K562 (cell line): Measurements from ENCODE around the gene TGFBR3L. TPM values are rescaled to one million over a fixed set of nuclear protein-coding genes. Genes with fewer than 3 reads are reported as not detected.

Experiments used
- ARNT ChIP-seq, 2 experiments: fragments of 450-650 bp; IDR thresholded peaks; 2 replicates each; pipeline ENCODE4 v1.6.1; 2016; ENCODE audit warnings: mild to moderate bottlenecking in 1 of 2
- DLX4 ChIP-seq: fragments of 250-450 bp; sonication (Bioruptor Pico); IDR thresholded peaks from 2 replicates; pipeline ENCODE4 v1.6.1; 2021; ENCODE audit warnings: mild to moderate bottlenecking
- DNMT1 ChIP-seq: fragments of 450-650 bp; IDR thresholded peaks from 2 replicates; pipeline ENCODE4 v1.6.1; 2016; ENCODE audit warnings: antibody characterized with exemption, mild to moderate bottlenecking
- E2F6 ChIP-seq, 2 experiments: IDR thresholded peaks; 2 replicates each; pipeline ENCODE4 v1.6.1; 2011; ENCODE audit warnings: borderline replicate concordance in 1 of 2, control low read depth in 1 of 2, low read depth in 1 of 2, low read length in 1 of 2, mild to moderate bottlenecking in 1 of 2, mixed read lengths in 1 of 2, moderate library complexity in 1 of 2; ENCODE audit not compliant: insufficient read depth in 1 of 2, insufficient read length in 1 of 2, poor library complexity in 1 of 2, severe bottlenecking in 1 of 2; ENCODE audit errors: extremely low read depth in 1 of 2
- HBP1 ChIP-seq: fragments of 450-650 bp; formaldehyde crosslinking; IDR thresholded peaks from 2 replicates; pipeline ENCODE4 v1.4.0; 2022; ENCODE audit warnings: missing genetic modification characterization
- HMGN3 ChIP-seq: IDR thresholded peaks from 2 replicates; pipeline ENCODE4 v1.6.1; 2011; ENCODE audit warnings: borderline replicate concordance, low read depth, mild to moderate bottlenecking, mixed read lengths, low read length; ENCODE audit not compliant: insufficient read length; ENCODE audit errors: extremely low read depth
- KDM5B ChIP-seq: fragments of 200-600 bp; sonication (generic); IDR thresholded peaks from 2 replicates; pipeline ENCODE4 v1.6.1; 2012; ENCODE audit warnings: low read depth, mild to moderate bottlenecking, moderate library complexity, low read length, control low read depth, inconsistent platforms; ENCODE audit not compliant: insufficient replicate concordance
- MNT ChIP-seq, 2 experiments: fragments of 450-650 bp; conservative IDR thresholded peaks; 2 replicates each; pipeline ENCODE4 v1.6.1; 2017; ENCODE audit warnings: mild to moderate bottlenecking in 2 of 2, moderate library complexity in 2 of 2
- MTA1 ChIP-seq: fragments of 450-650 bp; IDR thresholded peaks from 2 replicates; pipeline ENCODE4 v1.6.1; 2017; ENCODE audit warnings: borderline replicate concordance
- POLR2B ChIP-seq: fragments of 450-650 bp; IDR thresholded peaks from 2 replicates; pipeline ENCODE4 v1.6.1; 2018; ENCODE audit warnings: low read depth; ENCODE audit not compliant: partially characterized antibody
- POLR2G ChIP-seq: fragments of 200-400 bp; formaldehyde crosslinking; IDR thresholded peaks from 2 replicates; pipeline ENCODE4 v1.6.1; 2017; ENCODE audit warnings: low read depth, mild to moderate bottlenecking, antibody characterized with exemption, low read length, moderate library complexity
- RBM34 ChIP-seq: fragments of 200-400 bp; formaldehyde crosslinking; IDR thresholded peaks from 2 replicates; pipeline ENCODE4 v1.6.1; 2018; ENCODE audit warnings: low read length, borderline replicate concordance; ENCODE audit not compliant: insufficient read depth
- RNF2 ChIP-seq: sonication (generic); IDR thresholded peaks from 2 replicates; pipeline ENCODE4 v1.6.1; 2016
- SFPQ ChIP-seq: fragments of 200-400 bp; formaldehyde crosslinking; IDR thresholded peaks from 2 replicates; pipeline ENCODE4 v1.6.1; 2017; ENCODE audit warnings: mild to moderate bottlenecking, low read depth, low read length, moderate library complexity
- SNIP1 ChIP-seq: fragments of 450-650 bp; IDR thresholded peaks from 2 replicates; pipeline ENCODE4 v1.7.1; 2017; ENCODE audit warnings: low read depth, mild to moderate bottlenecking
- TEAD1 ChIP-seq, 2 experiments: fragments of 450-650 bp in 1 of 2; sonication (generic) in 1 of 2; formaldehyde crosslinking; IDR thresholded peaks; 2 replicates each; pipeline versions ENCODE4 v1.4.0 to v1.8.0; 2020 to 2022; ENCODE audit warnings: mild to moderate bottlenecking in 2 of 2, missing genetic modification reagents in 1 of 2
- TFAP4 ChIP-seq: sonication (generic); formaldehyde crosslinking; IDR thresholded peaks from 2 replicates; pipeline ENCODE4 v1.8.0; 2022; ENCODE audit warnings: missing genetic modification reagents, mild to moderate bottlenecking, moderate library complexity, borderline replicate concordance
- ZNF140 ChIP-seq: fragments of 250-450 bp; sonication (Bioruptor Pico); IDR thresholded peaks from 2 replicates; pipeline ENCODE4 v1.8.0; 2021; ENCODE audit warnings: moderate library complexity, mild to moderate bottlenecking, inconsistent platforms
- polyA plus RNA-seq, 8 experiments: library from polyadenylated mRNA; depleted of rRNA in 4 of 8; stranded (reverse) in 5 of 8; unstranded in 3 of 8; fragments of >200 nt; fragmentation: Nextera tagmentation in 2 of 8; fragmentation: Illumina TruSeq in 1 of 8; extraction: Ambion mirVana in 2 of 8; extraction: Trizol in 1 of 8; gene quantifications; 2 replicates each; pipeline versions ENCODE4 v1.2.1 to v1.2.3, GENCODE V29; 2011 to 2014; ENCODE audit warnings: inconsistent platforms in 1 of 8, missing spikeins in 1 of 8
- total RNA-seq, 7 experiments: library from RNA; depleted of rRNA in 6 of 7; stranded (reverse); fragments of >200 nt in 6 of 7; fragmentation: Illumina TruSeq in 2 of 7; extraction: Trizol in 2 of 7; gene quantifications; 2 replicates each; pipeline versions ENCODE4 v1.2.1 to v1.2.3, GENCODE V29; 2011 to 2021; ENCODE audit warnings: low replicate concordance in 1 of 7

The TGFBR3L gene
- total and polyA plus RNA-seq, 9 of the 15 experiments (the other 6 are each of a cell fraction or from before 2014, with no cell fraction given) = not detected

GRCh38 chr19:7920519-7921301 lies 6.1 kb downstream of the TGFBR3L start (continued):
- TF ChIP-seq RBM34 (no peak), KDM5B (peak; percentile 31), DNMT1 (no peak), ARNT (IDR thresholded peaks at IDR 0.05) (no peak), MTA1 (0 out of 2 replicates have a peak, but pooled peaks have one; percentile 40), SNIP1 (no peak), SFPQ (no peak), HMGN3 (peak; percentile 15), E2F6 (IDR thresholded peaks at IDR 0.05; ENCODE audit: borderline replicate concordance in 1 of 2, extremely low read depth in 1 of 2, insufficient read depth in 1 of 2, insufficient read length in 1 of 2, low read depth in 1 of 2, low read length in 1 of 2, poor library complexity in 1 of 2, severe bottlenecking in 1 of 2) (peak; percentile 30 to 76), RNF2 (peak; percentile 14; the same call in 1 of the 2 replicates), POLR2B (peak; percentile 56), POLR2G (0 out of 2 replicates have a peak, but pooled peaks have one; percentile 38), HBP1 (CRISPR knock-in tag) (peak; percentile 71; the same call in 1 of the 2 replicates), ZNF140 (no peak), TFAP4 (CRISPR knock-in tag) (peak; percentile 39; the same call in 1 of the 2 replicates), TEAD1 (CRISPR knock-in tag; IDR thresholded peaks at IDR 0.05) (0 out of 4 replicates have a peak, but pooled peaks of 1 of the 2 experiments have one; percentile 73), DLX4 (CRISPR knock-in tag) (no peak), MNT (conservative IDR thresholded peaks at IDR 0.05) (peak in 1 of 2 experiments; percentile 53; a peak in 3 of 4 replicates)
